Measurements from ENCODE around the gene IRF3.

IRF3 gene

DNA sequence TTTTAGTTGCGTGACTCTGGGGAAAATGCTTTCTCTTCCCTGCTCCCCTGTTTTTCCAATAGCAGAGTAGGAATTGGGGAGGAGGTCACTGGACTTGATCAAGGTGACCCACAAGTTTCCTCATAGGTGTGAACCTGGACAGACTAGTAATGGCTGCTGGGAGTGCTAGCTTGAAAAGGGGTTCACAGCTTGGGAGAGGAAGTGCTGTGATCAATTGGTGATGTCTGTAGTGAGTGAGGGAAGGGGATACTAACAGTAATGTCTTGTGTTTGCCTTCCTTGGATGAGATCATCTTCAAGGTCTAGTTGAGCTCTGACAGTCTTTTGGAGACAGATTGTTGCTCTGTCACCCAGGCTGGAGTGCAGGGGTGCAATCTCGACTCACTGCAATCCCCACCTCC, 1.8 kb upstream of the IRF3 start:
- Histone ChIP-seq H3K27ac (no peak overlapping the region), H3K27me3 (replicated peaks) (no peaks in the 10 kb centered on the region), H3K4me3 (ENCODE audit: low read depth, low read length) (no peak overlapping the region), H3K36me3 (replicated peaks) (peaks cover 7% of the 10 kb centered on the region)
- no peak for DNase-seq
- TF ChIP-seq, protein P1, sequence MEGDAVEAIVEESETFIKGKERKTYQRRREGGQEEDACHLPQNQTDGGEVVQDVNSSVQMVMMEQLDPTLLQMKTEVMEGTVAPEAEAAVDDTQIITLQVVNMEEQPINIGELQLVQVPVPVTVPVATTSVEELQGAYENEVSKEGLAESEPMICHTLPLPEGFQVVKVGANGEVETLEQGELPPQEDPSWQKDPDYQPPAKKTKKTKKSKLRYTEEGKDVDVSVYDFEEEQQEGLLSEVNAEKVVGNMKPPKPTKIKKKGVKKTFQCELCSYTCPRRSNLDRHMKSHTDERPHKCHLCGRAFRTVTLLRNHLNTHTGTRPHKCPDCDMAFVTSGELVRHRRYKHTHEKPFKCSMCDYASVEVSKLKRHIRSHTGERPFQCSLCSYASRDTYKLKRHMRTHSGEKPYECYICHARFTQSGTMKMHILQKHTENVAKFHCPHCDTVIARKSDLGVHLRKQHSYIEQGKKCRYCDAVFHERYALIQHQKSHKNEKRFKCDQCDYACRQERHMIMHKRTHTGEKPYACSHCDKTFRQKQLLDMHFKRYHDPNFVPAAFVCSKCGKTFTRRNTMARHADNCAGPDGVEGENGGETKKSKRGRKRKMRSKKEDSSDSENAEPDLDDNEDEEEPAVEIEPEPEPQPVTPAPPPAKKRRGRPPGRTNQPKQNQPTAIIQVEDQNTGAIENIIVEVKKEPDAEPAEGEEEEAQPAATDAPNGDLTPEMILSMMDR (IDR thresholded peaks at IDR 0.05; ENCODE audit: low read depth, low read length, missing control alignments) = no peak
- in situ Hi-C loops (cut with HindIII; ENCODE audit: low pct_ligation_motif_present, low sequenced_read_pairs) = no loop called here

DNA sequence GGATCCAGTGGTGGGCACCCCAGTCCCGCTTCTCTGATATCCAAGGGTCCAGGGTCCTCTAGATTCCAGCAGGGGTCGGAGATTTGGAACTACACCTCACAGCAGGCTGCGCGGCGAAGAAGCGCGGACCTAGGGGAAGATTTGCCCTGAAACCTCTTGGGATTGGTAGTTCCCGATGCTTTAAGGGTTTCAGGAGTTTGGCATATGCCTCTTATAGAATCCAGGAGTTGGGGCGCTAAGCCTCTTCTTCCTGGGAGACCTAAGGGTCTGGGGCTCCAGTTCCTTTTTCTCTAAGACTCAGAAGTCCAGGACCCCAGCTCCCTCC, 425 bp upstream of the IRF3 start:
- TF ChIP-seq, protein P1 (IDR thresholded peaks at IDR 0.05; ENCODE audit: low read depth, low read length, missing control alignments) = peak; percentile 29
- H3K4me3 ChIP-seq (ENCODE audit: low read depth, low read length) = peak overlapping the region; percentile 92
- H3K27ac ChIP-seq = peak overlapping the region; percentile 26
- peaks cover 20% of the 10 kb centered on the region for H3K36me3 ChIP-seq (replicated peaks)
- in situ Hi-C loops (cut with HindIII; ENCODE audit: low pct_ligation_motif_present, low sequenced_read_pairs) = no loop called here
- no peaks in the 10 kb centered on the region for H3K27me3 ChIP-seq (replicated peaks)
- no peak for DNase-seq

DNA sequence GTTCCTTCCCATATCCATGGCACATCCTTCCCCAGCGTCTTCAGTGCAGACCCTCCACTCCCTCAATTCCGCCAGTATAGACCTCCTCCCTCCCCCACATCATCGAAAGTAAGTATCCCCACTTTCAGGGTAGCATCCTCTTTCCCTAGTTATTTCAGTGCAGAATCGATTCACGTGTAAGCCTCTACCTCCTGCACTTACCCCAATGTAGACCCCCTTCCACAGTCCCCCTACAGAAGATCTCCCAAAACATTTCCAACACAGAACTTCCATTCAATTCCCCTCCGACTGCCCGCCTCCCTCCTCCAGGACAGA, 664 bp downstream of the IRF3 start:
- Histone ChIP-seq H3K36me3 (replicated peaks) (peaks cover 29% of the 10 kb centered on the region), H3K27me3 (replicated peaks) (no peaks in the 10 kb centered on the region), H3K27ac (peak overlapping the region; percentile 23), H3K4me3 (ENCODE audit: low read depth, low read length) (peak overlapping the region; percentile 92)
- TF ChIP-seq, protein P1 (IDR thresholded peaks at IDR 0.05; ENCODE audit: low read depth, low read length, missing control alignments) = no peak
- no peak for DNase-seq
- in situ Hi-C loops (cut with HindIII; ENCODE audit: low pct_ligation_motif_present, low sequenced_read_pairs) = no loop called here

DNA sequence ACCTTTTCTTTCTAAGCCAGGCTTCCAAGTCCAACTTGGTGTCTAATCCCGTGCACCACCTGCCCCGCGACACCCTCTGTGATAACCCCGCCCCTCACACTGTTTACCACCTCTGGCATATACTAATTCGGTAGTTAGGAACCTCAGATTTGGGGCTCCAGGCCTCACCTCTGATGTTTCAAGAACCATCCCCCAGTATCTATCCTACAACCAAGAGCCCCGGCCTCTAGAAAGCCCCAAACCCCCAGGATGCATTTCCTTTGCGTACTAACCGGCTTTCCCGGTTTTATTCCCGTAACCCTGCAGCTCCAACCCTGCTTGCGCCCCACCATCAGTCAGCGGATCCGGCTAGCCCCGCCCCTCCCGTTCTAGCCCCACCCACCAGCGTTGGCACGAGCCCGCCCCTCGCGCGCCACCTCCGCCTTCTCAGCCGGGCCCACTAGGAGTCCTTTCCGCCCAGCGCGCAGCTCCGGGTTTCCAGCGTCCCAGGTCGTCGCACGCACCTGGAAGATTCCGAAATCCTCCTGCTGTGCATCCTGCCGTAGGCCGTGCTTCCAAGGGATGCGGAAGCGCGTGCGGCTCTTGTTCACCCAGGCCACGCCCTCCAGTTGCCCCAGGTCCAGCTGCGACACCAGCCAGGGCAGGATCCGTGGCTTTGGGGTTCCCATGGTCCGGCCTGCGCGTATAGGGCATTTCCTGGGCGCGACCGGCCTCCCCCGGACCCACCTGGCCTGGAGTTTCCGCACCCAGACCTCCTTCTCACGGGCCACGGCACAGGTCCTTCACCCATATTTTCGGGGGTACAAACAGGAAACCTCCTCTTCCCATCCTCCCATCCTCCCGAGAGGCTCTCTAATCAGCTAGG, 1.3 kb downstream of the IRF3 start:
- TF ChIP-seq, protein P1 (IDR thresholded peaks at IDR 0.05; ENCODE audit: low read depth, low read length, missing control alignments) = peak; percentile 21
- peak overlapping the region; percentile 24 for H3K27ac ChIP-seq
- H3K27me3 ChIP-seq (replicated peaks) = no peaks in the 10 kb centered on the region
- peak; percentile 74 for DNase-seq
- peaks cover 34% of the 10 kb centered on the region for H3K36me3 ChIP-seq (replicated peaks)
- in situ Hi-C loops (cut with HindIII; ENCODE audit: low pct_ligation_motif_present, low sequenced_read_pairs) = no loop called here
- peak overlapping the region; percentile 92 for H3K4me3 ChIP-seq (ENCODE audit: low read depth, low read length)

DNA sequence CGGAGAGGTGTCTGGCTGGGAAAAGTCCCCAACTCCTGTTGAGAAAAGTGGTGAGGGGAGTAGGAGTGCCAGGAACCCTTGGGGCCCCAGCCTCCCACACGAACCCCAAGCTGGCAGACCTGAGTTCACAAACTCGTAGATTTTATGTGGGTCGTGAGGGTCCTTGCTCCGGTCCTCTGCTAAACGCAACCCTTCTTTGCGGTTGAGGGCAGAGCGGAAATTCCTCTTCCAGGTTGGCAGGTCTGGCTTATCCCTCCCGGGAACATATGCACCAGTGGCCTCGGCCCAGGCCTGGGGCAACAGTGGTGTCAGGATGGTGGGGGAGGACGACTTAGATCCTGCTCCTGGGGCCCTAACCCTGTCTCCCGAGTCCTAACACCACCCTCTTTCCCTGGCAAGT, 2.4 kb downstream of the IRF3 start:
- Histone ChIP-seq H3K36me3 (replicated peaks) (peaks cover 45% of the 10 kb centered on the region), H3K27me3 (replicated peaks) (no peaks in the 10 kb centered on the region), H3K4me3 (ENCODE audit: low read depth, low read length) (no peak overlapping the region), H3K27ac (no peak overlapping the region)
- in situ Hi-C loops (cut with HindIII; ENCODE audit: low pct_ligation_motif_present, low sequenced_read_pairs) = no loop called here
- DNase-seq = no peak
- TF ChIP-seq, protein P1 (IDR thresholded peaks at IDR 0.05; ENCODE audit: low read depth, low read length, missing control alignments) = no peak

DNA sequence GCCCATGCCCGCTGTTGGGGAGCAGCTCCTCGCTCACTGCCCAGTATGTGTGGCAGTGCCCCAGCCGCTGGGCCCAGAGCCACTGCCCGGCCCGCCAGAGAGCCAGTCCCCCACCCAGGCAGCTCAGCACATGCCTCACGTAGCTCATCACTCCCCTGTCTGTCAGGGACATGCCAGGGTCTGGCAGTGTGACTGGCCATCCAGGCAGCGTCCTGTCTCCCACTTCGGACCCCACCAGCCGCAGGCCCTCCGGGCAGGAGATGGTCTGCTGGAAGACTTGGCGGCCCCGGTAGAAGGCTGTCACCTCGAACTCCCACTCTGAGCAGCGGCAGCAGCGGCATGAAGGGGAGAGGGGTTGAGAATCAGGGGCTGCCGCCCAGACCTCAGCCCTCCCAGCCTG, 3.6 kb downstream of the IRF3 start:
- H3K36me3 ChIP-seq (replicated peaks) = peaks cover 55% of the 10 kb centered on the region
- no peak overlapping the region for H3K27ac ChIP-seq
- in situ Hi-C loops (cut with HindIII; ENCODE audit: low pct_ligation_motif_present, low sequenced_read_pairs) = no loop called here
- no peaks in the 10 kb centered on the region for H3K27me3 ChIP-seq (replicated peaks)
- TF ChIP-seq, protein P1 (IDR thresholded peaks at IDR 0.05; ENCODE audit: low read depth, low read length, missing control alignments) = no peak
- no peak overlapping the region for H3K4me3 ChIP-seq (ENCODE audit: low read depth, low read length)
- DNase-seq = no peak
